ENCODE data around the gene CTXND1.
"Not testable (repeated sequence)": the region's sequence is repeated elsewhere in the genome, so short reads cannot be mapped to it uniquely, and the experiment has no call there.

The CTXND1 gene

GRCh38 chr15:80156176-80156720, 95.8 kb downstream of the CTXND1 start:
- no peak for DNase-seq

GRCh38 chr15:80155378-80156175, 96.4 kb downstream of the CTXND1 start:
- not testable (repeated sequence) for DNase-seq

GRCh38 chr15:80155001-80155377, 97.0 kb downstream of the CTXND1 start:
- DNase-seq: no peak

GRCh38 chr15:80154336-80154735, 97.7 kb downstream of the CTXND1 start:
- no peak for DNase-seq

GRCh38 chr15:80153900-80154299, 98.1 kb downstream of the CTXND1 start:
- no peak for DNase-seq

- DNase-seq: no peak
These were observed 98.8 kb downstream of the CTXND1 start, which contains the start of gene FAH for GRCh38 chr15:80152896-80153876. FAH (plus strand) TSS chr15:80152999; CDS start chr15:80153055, 56 bp downstream.

GRCh38 chr15:80152180-80152895, 99.7 kb downstream of the CTXND1 start:
- DNase-seq: peak; percentile 86

- DNase-seq: no peak
These were observed 100.4 kb downstream of the CTXND1 start for GRCh38 chr15:80151576-80151975.

- no peak for DNase-seq
These were observed 100.9 kb downstream of the CTXND1 start for GRCh38 chr15:80151148-80151547.

All from NCI-H1048 (cell line).